GM12878 (cell line): ENCODE results near the gene ROBO4. TPM values are rescaled to one million over a fixed set of nuclear protein-coding genes. Genes with fewer than 3 reads are reported as not detected.

ENCODE experiments used
- ATAC-seq: fragments of 200-7000 bp; cut with Tn5 transposase; 3 replicates; pipeline ENCODE4 v1.9.1; 2020; ENCODE audit warnings: mild to moderate bottlenecking, moderate library complexity
- BruUV-seq: library from RNA; stranded (reverse); fragments of 400-500 nt; replicated peaks from 2 replicates; lab custom pipeline; 2021; lab: Mats Ljungman, UMichigan
- CTCF ChIA-PET: fragments of 300-600 bp; sonication (Branson Sonifier 250); formaldehyde crosslinking; extraction: SDS; loops from one replicate; lab custom pipeline; 2021; ENCODE audit warnings: inconsistent platforms; lab: Yijun Ruan, JAX
- POLR2A ChIA-PET: fragments of 350-600 bp; formaldehyde crosslinking; extraction: SDS; loops from one replicate; lab custom pipeline; 2021; ENCODE audit warnings: inconsistent platforms; lab: Charles Lee
- RAD21 ChIA-PET: fragments of 300-600 bp; sonication (Branson Sonifier 250); formaldehyde crosslinking; loops from one replicate; lab custom pipeline; 2023; ENCODE audit warnings: antibody characterized with exemption; ENCODE audit not compliant: unreplicated experiment; lab: Charles Lee
- SMC1A ChIA-PET: fragments of 300-600 bp; sonication (Branson Sonifier 250); formaldehyde crosslinking; loops from one replicate; lab custom pipeline; 2023; ENCODE audit not compliant: unreplicated experiment, uncharacterized antibody; lab: Charles Lee
- DNase-seq: peaks from one replicate; pipeline ENCODE4 v3.0.0-alpha.2; 2011; ENCODE audit warnings: low read depth, low spot score
- FAIRE-seq: peaks from 3 replicates; lab custom pipeline; 2011; peaks lifted over from hg19 to GRCh38; lab: Jason Lieb, UNC
- H2AFZ ChIP-seq: 2 replicates; pipeline ENCODE4 v1.6.0; 2011; ENCODE audit warnings: low read depth, low read length, control low read depth; ENCODE audit not compliant: control insufficient read depth
- H3K27ac ChIP-seq: 2 replicates; pipeline ENCODE4 v1.5.1; 2011; ENCODE audit warnings: control low read depth; ENCODE audit not compliant: control insufficient read depth, insufficient read depth
- H3K27me3 ChIP-seq, 2 experiments: replicated peaks in 1 of 2; 2 replicates each; pipeline versions ENCODE4 v1.6.0 to v1.6.1; 2011; ENCODE audit warnings: low read length in 1 of 2; ENCODE audit not compliant: control insufficient read depth in 2 of 2, insufficient read depth in 2 of 2
- H3K36me3 ChIP-seq, 2 experiments: 2 replicates each; pipeline ENCODE4 v1.5.1; 2011; ENCODE audit warnings: low read length in 1 of 2; ENCODE audit not compliant: control insufficient read depth in 2 of 2, insufficient read depth in 2 of 2
- H3K4me1 ChIP-seq: 2 replicates; pipeline ENCODE4 v1.6.1; 2011; ENCODE audit warnings: mild to moderate bottlenecking, low read length, moderate library complexity, mixed read lengths; ENCODE audit not compliant: control insufficient read depth, insufficient read depth
- H3K4me2 ChIP-seq: 2 replicates; pipeline ENCODE4 v1.6.0; 2011; ENCODE audit warnings: control low read depth; ENCODE audit not compliant: control insufficient read depth, insufficient read depth
- H3K4me3 ChIP-seq: fragments of 200-600 bp; sonication (generic); 2 replicates; pipeline ENCODE4 v1.5.1; 2016
- H3K79me2 ChIP-seq: 2 replicates; pipeline ENCODE4 v1.6.0; 2011; ENCODE audit warnings: low read length; ENCODE audit not compliant: control insufficient read depth, insufficient read depth
- H3K9ac ChIP-seq: 2 replicates; pipeline ENCODE4 v1.8.0; 2011; ENCODE audit warnings: low read length, control low read depth, mixed read lengths; ENCODE audit not compliant: control insufficient read depth, insufficient read depth
- H3K9me3 ChIP-seq: replicated peaks from 3 replicates; pipeline ENCODE4 v1.5.1; 2011; ENCODE audit warnings: mild to moderate bottlenecking, low read length; ENCODE audit not compliant: control insufficient read depth, insufficient read depth
- H4K20me1 ChIP-seq: 2 replicates; pipeline ENCODE4 v1.6.0; 2011; ENCODE audit not compliant: control insufficient read depth, insufficient read depth
- BHLHE40 ChIP-seq, 2 experiments: fragments of 450-650 bp in 1 of 2; IDR thresholded peaks; 2 replicates each; pipeline ENCODE4 v1.6.1; 2011 to 2017; ENCODE audit warnings: low read depth in 2 of 2, borderline replicate concordance in 1 of 2, improper control_type of control experiment in 1 of 2, low read length in 1 of 2, mild to moderate bottlenecking in 1 of 2
- CREB1 ChIP-seq: IDR thresholded peaks from 2 replicates; pipeline ENCODE4 v1.6.1; 2012; ENCODE audit warnings: low read depth, mild to moderate bottlenecking, inconsistent platforms
- ELK1 ChIP-seq: IDR thresholded peaks from 2 replicates; pipeline ENCODE4 v1.6.1; 2012; ENCODE audit warnings: low read depth, low read length, improper control_type of control experiment
- ESRRA ChIP-seq: IDR thresholded peaks from 2 replicates; pipeline ENCODE4 v1.6.1; 2012; ENCODE audit warnings: mild to moderate bottlenecking, low read length, improper control_type of control experiment
- ETV6 ChIP-seq, 2 experiments: fragments of 450-650 bp in 1 of 2; IDR thresholded peaks in 1 of 2; conservative IDR thresholded peaks in 1 of 2; 2 replicates each; pipeline ENCODE4 v1.6.1; 2014; ENCODE audit warnings: antibody characterized with exemption in 1 of 2, borderline replicate concordance in 1 of 2, low read depth in 1 of 2, mild to moderate bottlenecking in 1 of 2, moderate library complexity in 1 of 2
- GABPA ChIP-seq: IDR thresholded peaks from 2 replicates; pipeline ENCODE4 v1.6.1; 2014; ENCODE audit warnings: antibody characterized with exemption, low read depth, mild to moderate bottlenecking, inconsistent platforms
- HSF1 ChIP-seq: fragments of 150-350 bp; IDR thresholded peaks from 2 replicates; pipeline ENCODE4 v1.6.1; 2014; ENCODE audit warnings: mild to moderate bottlenecking, low read depth, low read length
- IKZF1 ChIP-seq: fragments of 450-650 bp; conservative IDR thresholded peaks from 2 replicates; pipeline ENCODE4 v1.6.1; 2017; ENCODE audit warnings: antibody characterized with exemption, mild to moderate bottlenecking
- IKZF2 ChIP-seq, 2 experiments: fragments of 450-650 bp; IDR thresholded peaks; 2 replicates each; pipeline ENCODE4 v1.6.1; 2017; ENCODE audit warnings: mild to moderate bottlenecking in 2 of 2, moderate library complexity in 2 of 2
- KDM1A ChIP-seq: fragments of 200-600 bp; sonication (generic); IDR thresholded peaks from 2 replicates; pipeline ENCODE4 v1.6.1; 2016; ENCODE audit warnings: borderline replicate concordance
- NFIC ChIP-seq: IDR thresholded peaks from 2 replicates; pipeline ENCODE4 v1.6.1; 2012; ENCODE audit warnings: low read depth, mild to moderate bottlenecking, inconsistent platforms, low read length, moderate library complexity
- NRF1 ChIP-seq: conservative IDR thresholded peaks from 2 replicates; pipeline ENCODE4 v1.6.1; 2011; ENCODE audit warnings: mild to moderate bottlenecking, low read depth, low read length, improper control_type of control experiment
- PML ChIP-seq: IDR thresholded peaks from 2 replicates; pipeline ENCODE4 v1.6.1; 2012; ENCODE audit warnings: low read length, inconsistent platforms
- SUZ12 ChIP-seq: fragments of 200-600 bp; sonication (generic); IDR thresholded peaks from one replicate; pipeline ENCODE4 v1.6.1; 2018; ENCODE audit warnings: antibody characterized with exemption, mild to moderate bottlenecking; ENCODE audit not compliant: unreplicated experiment
- TARDBP ChIP-seq: IDR thresholded peaks from 2 replicates; pipeline ENCODE4 v1.6.1; 2016; ENCODE audit warnings: borderline replicate concordance
- ZBTB33 ChIP-seq: fragments of 450-650 bp; IDR thresholded peaks from 2 replicates; pipeline ENCODE4 v1.6.1; 2017; ENCODE audit warnings: mild to moderate bottlenecking
- ZNF274 ChIP-seq: IDR thresholded peaks from one replicate; pipeline ENCODE4 v1.8.0; 2011; ENCODE audit not compliant: insufficient read length, insufficient read depth
- WGBS: methylation state at CpG from one replicate; pipeline ENCODE4 v1.1.6; 2016; ENCODE audit warnings: low lambda C conversion rate; ENCODE audit not compliant: insufficient replicate concordance, insufficient coverage; ENCODE audit errors: missing lambda C conversion rate; 5-methylcytosine and 5-hydroxymethylcytosine counted together
- in situ Hi-C: fragments of 300-500 bp; cut with MboI; formaldehyde crosslinking; loops from 9 replicates; pipeline ENCODE4 v1.14.3; 2018; ENCODE audit warnings: mixed read lengths
- intact Hi-C: fragments of 100-400 bp; cut with micrococcal nuclease; formaldehyde crosslinking; loops from one replicate; pipeline ENCODE4 v1.14.2; 2022; ENCODE audit not compliant: unreplicated experiment
- polyA plus RNA-seq, 11 experiments: library from polyadenylated mRNA; depleted of rRNA in 4 of 11; unstranded in 6 of 11; stranded (reverse) in 5 of 11; fragments of >200 nt; fragmentation: Nextera tagmentation in 4 of 11; fragmentation: Illumina TruSeq in 1 of 11; extraction: Ambion mirVana in 4 of 11; extraction: Trizol in 1 of 11; gene quantifications; 1 replicate in 1 of 11; 2 replicates in 10 of 11; pipeline versions ENCODE4 v1.2.1 to v1.2.3, GENCODE V29; 2011 to 2016; ENCODE audit warnings: inconsistent platforms in 2 of 11, missing spikeins in 2 of 11, low read depth in 1 of 11
- total RNA-seq, 4 experiments: library from RNA; depleted of rRNA in 3 of 4; stranded (reverse); fragments of >200 nt in 3 of 4; fragmentation: Illumina TruSeq in 1 of 4; extraction: Trizol in 1 of 4; gene quantifications; 2 replicates each; pipeline versions ENCODE4 v1.2.1 to v1.2.3, GENCODE V29; 2013 to 2021

The ROBO4 gene
- total and polyA plus RNA-seq, 10 of the 15 experiments (the other 5 are each of a cell fraction or from before 2014, with no cell fraction given): not detected

- TF ChIP-seq KDM1A: no peak
- TF ChIP-seq CREB1: 0 out of 2 replicates have a peak, but pooled peaks have one; percentile 8
- no peak for TF ChIP-seq NRF1
- TF ChIP-seq GABPA: no peak
- TF ChIP-seq SUZ12: no peak
These were observed 21.5 kb downstream of the ROBO4 start (continued) for GRCh38 chr11:124875943-124876817.

GRCh38 chr11:124875401-124875800, 22.3 kb downstream of the ROBO4 start:
- H4K20me1 ChIP-seq: no peaks in the 10 kb centered on the region
- ChIA-PET SMC1A (interaction anchor here (1.0 kb wide), 1 partner anchor 78 kb away, joined by 3 read pairs; the partner anchor contains the start of gene CCDC15), CTCF (interaction anchor here (1.2 to 1.6 kb wide), 3 partner anchors 74 to 206 kb away, joined by 3 to 6 read pairs (median 4); no protein-coding TSS in a partner anchor), RAD21 (no interaction called here), POLR2A (no interaction called here)
- no peak for FAIRE-seq
- WGBS: 53% methylated on average over 3 of the region's 3 CpGs
- no peaks in the 10 kb centered on the region for H3K79me2 ChIP-seq
- no peak overlapping the region for H3K27ac ChIP-seq
- H3K9ac ChIP-seq: no peak overlapping the region
- no peak overlapping the region for H3K4me3 ChIP-seq
- ATAC-seq: no peak
- no peaks in the 10 kb centered on the region for H3K36me3 ChIP-seq
- H3K4me2 ChIP-seq: no peak overlapping the region; the same call in 1 of the 2 replicates
- no TSS peak for BruUV-seq
- peaks cover 0 to 4% of the 10 kb centered on the region in 2 experiments; a peak in 3 of 4 replicates for H3K27me3 ChIP-seq
- no peak overlapping the region for H2AFZ ChIP-seq
- H3K4me1 ChIP-seq: no peaks in the 10 kb centered on the region
- no peaks in the 10 kb centered on the region for H3K9me3 ChIP-seq
- intact Hi-C loops: no loop called here
- DNase-seq: no peak
- in situ Hi-C loops: no loop called here
- TF ChIP-seq NFIC (no peak), ZBTB33 (no peak), ELK1 (no peak), BHLHE40 (IDR thresholded peaks at IDR 0.05; ENCODE audit: borderline replicate concordance in 1 of 2, low read depth in 2 of 2, low read length in 1 of 2) (no peak), HSF1 (no peak), TARDBP (no peak), ESRRA (no peak), ZNF274 (no peak), PML (no peak), IKZF2 (IDR thresholded peaks at IDR 0.05) (no peak), ETV6 (conservative IDR thresholded peaks at IDR 0.05 in 1 of 2, IDR thresholded peaks at IDR 0.05 in 1 of 2; ENCODE audit: borderline replicate concordance in 1 of 2, low read depth in 1 of 2) (no peak), IKZF1 (no peak)
